PC-9 (cell line): ENCODE results near the gene NBEA. TPM values are rescaled to one million over a fixed set of nuclear protein-coding genes. Genes with fewer than 3 reads are reported as not detected.

Experiments
- BruUV-seq: library from RNA; stranded (reverse); fragments of 400-500 nt; replicated peaks from 2 replicates; lab custom pipeline; 2021; lab: Mats Ljungman, UMichigan
- CTCF ChIA-PET: fragments of 300-600 bp; sonication (Branson Sonifier 250); formaldehyde crosslinking; loops from one replicate; lab custom pipeline; 2022; ENCODE audit warnings: antibody characterized with exemption; lab: Charles Lee
- POLR2A ChIA-PET: fragments of 300-600 bp; sonication (Branson Sonifier 250); formaldehyde crosslinking; loops from one replicate; lab custom pipeline; 2022; ENCODE audit warnings: antibody characterized with exemption; ENCODE audit not compliant: unreplicated experiment; lab: Charles Lee
- DNase-seq, 2 experiments: peaks; one replicate each; pipeline versions ENCODE4 v3.0.0 to v3.0.0-alpha.2; 2015 to 2022; ENCODE audit warnings: mixed read lengths in 1 of 2
- H2AFZ ChIP-seq: fragments of 200-600 bp; sonication (generic); 2 replicates; pipeline ENCODE4 v1.8.1; 2017; ENCODE audit warnings: antibody characterized with exemption
- H3F3A ChIP-seq: fragments of 200-600 bp; sonication (generic); 2 replicates; pipeline ENCODE4 v1.8.1; 2017; ENCODE audit warnings: antibody characterized with exemption, mild to moderate bottlenecking, low read depth; ENCODE audit not compliant: insufficient read depth
- H3K27ac ChIP-seq: fragments of 200-600 bp; sonication (generic); 2 replicates; pipeline ENCODE4 v1.6.1; 2016; ENCODE audit warnings: mixed run types
- H3K27me3 ChIP-seq: fragments of 200-600 bp; sonication (generic); 2 replicates; pipeline ENCODE4 v1.6.1; 2016; ENCODE audit warnings: low read depth, mixed run types; ENCODE audit not compliant: insufficient read depth
- H3K36me3 ChIP-seq: fragments of 200-600 bp; sonication (generic); 2 replicates; pipeline ENCODE4 v1.6.1; 2016; ENCODE audit warnings: low read depth, mixed run types
- H3K4me1 ChIP-seq: fragments of 200-600 bp; sonication (generic); replicated peaks from 2 replicates; pipeline ENCODE4 v1.6.1; 2016; ENCODE audit warnings: mixed run types; ENCODE audit not compliant: insufficient read depth
- H3K4me2 ChIP-seq: fragments of 200-600 bp; sonication (generic); 2 replicates; pipeline ENCODE4 v1.6.1; 2017; ENCODE audit warnings: mixed run types
- H3K4me3 ChIP-seq: fragments of 200-600 bp; sonication (generic); 2 replicates; pipeline ENCODE4 v1.6.1; 2016; ENCODE audit warnings: mixed run types
- H3K79me2 ChIP-seq: fragments of 200-600 bp; sonication (generic); 2 replicates; pipeline ENCODE4 v1.6.1; 2017; ENCODE audit warnings: low read depth, mixed run types
- H3K9me2 ChIP-seq: fragments of 200-600 bp; sonication (generic); 2 replicates; pipeline ENCODE4 v1.8.1; 2017; ENCODE audit warnings: mild to moderate bottlenecking; ENCODE audit not compliant: insufficient read depth
- H3K9me3 ChIP-seq: fragments of 200-600 bp; sonication (generic); 2 replicates; pipeline ENCODE4 v1.8.1; 2016; ENCODE audit warnings: low read depth; ENCODE audit not compliant: insufficient read depth
- H4K20me1 ChIP-seq: fragments of 200-600 bp; sonication (generic); 2 replicates; pipeline ENCODE4 v1.8.1; 2017; ENCODE audit not compliant: insufficient read depth
- EZH2 ChIP-seq: fragments of 200-600 bp; sonication (generic); IDR thresholded peaks from 2 replicates; pipeline ENCODE4 v1.8.0; 2017; ENCODE audit warnings: antibody characterized with exemption, low read depth
- intact Hi-C: fragments of 100-400 bp; cut with micrococcal nuclease; formaldehyde crosslinking; loops from one replicate; pipeline ENCODE4 v1.10.0; 2022; ENCODE audit not compliant: unreplicated experiment
- total RNA-seq: library from RNA; stranded (reverse); gene quantifications from 2 replicates; pipeline ENCODE4 v1.2.3, GENCODE V29; 2021
- TF ChIP-seq, protein P1 (sequence below): fragments of 200-600 bp; sonication (generic); conservative IDR thresholded peaks from 2 replicates; pipeline ENCODE4 v1.6.1; 2017; ENCODE audit warnings: mixed run types, antibody characterized with exemption, mild to moderate bottlenecking, moderate library complexity

NBEA gene
- total RNA-seq, 1 experiment from 2014 or later: 4.0 TPM

GRCh38 chr13:35219021-35219420 lies 277.0 kb downstream of the NBEA start:
- Histone ChIP-seq H3K9me2 (no peaks in the 10 kb centered on the region), H3K27ac (no peak overlapping the region), H3K4me2 (no peak overlapping the region), H3K9me3 (no peaks in the 10 kb centered on the region; the same call in 1 of the 2 replicates), H3K27me3 (no peaks in the 10 kb centered on the region), H2AFZ (no peak overlapping the region), H3K4me1 (no peaks in the 10 kb centered on the region), H3F3A (no peaks in the 10 kb centered on the region), H3K79me2 (no peaks in the 10 kb centered on the region), H3K36me3 (no peaks in the 10 kb centered on the region), H3K4me3 (no peak overlapping the region), H4K20me1 (no peaks in the 10 kb centered on the region)
- no peak for TF ChIP-seq EZH2
- TF ChIP-seq, protein P1, sequence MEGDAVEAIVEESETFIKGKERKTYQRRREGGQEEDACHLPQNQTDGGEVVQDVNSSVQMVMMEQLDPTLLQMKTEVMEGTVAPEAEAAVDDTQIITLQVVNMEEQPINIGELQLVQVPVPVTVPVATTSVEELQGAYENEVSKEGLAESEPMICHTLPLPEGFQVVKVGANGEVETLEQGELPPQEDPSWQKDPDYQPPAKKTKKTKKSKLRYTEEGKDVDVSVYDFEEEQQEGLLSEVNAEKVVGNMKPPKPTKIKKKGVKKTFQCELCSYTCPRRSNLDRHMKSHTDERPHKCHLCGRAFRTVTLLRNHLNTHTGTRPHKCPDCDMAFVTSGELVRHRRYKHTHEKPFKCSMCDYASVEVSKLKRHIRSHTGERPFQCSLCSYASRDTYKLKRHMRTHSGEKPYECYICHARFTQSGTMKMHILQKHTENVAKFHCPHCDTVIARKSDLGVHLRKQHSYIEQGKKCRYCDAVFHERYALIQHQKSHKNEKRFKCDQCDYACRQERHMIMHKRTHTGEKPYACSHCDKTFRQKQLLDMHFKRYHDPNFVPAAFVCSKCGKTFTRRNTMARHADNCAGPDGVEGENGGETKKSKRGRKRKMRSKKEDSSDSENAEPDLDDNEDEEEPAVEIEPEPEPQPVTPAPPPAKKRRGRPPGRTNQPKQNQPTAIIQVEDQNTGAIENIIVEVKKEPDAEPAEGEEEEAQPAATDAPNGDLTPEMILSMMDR: no peak
- POLR2A ChIA-PET: no interaction called here
- no TSS peak for BruUV-seq
- intact Hi-C loops: loop anchor here (10.0 kb wide), 1 partner anchor 736 kb away; no protein-coding TSS in a partner anchor
- CTCF ChIA-PET: no interaction called here
- DNase-seq: no peak

DNA sequence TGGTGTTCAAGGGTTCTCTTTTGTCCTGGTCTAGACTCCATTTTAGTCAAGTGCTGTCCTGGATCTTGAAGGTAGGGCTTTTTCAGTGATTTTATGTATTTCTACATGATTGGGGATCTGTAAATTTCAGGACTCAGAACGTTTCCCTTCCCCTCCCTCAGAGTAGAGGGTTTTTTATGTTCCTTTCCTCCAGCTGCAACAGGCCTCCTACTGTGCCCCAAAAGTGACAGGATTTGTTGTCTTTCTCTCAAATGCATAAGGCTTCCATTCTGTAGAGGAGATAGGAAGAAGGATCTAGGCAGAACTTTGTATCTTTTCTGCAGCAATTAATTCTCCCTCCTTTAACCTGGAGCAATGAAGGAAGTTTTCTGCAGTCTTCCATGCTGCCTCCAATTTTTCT lies 283.1 kb downstream of the NBEA start:
- no peaks in the 10 kb centered on the region for H3K36me3 ChIP-seq
- no peaks in the 10 kb centered on the region for H3K9me2 ChIP-seq
- no peaks in the 10 kb centered on the region for H3K4me1 ChIP-seq
- no peak overlapping the region for H3K4me3 ChIP-seq
- no TSS peak for BruUV-seq
- H3K9me3 ChIP-seq: no peaks in the 10 kb centered on the region; the same call in 1 of the 2 replicates
- H3K27me3 ChIP-seq: no peaks in the 10 kb centered on the region
- DNase-seq: no peak
- no peaks in the 10 kb centered on the region for H3F3A ChIP-seq
- no peak overlapping the region for H3K27ac ChIP-seq
- CTCF ChIA-PET: no interaction called here
- H2AFZ ChIP-seq: no peak overlapping the region
- no peaks in the 10 kb centered on the region; the same call in 1 of the 2 replicates for H4K20me1 ChIP-seq
- POLR2A ChIA-PET: no interaction called here
- no peak overlapping the region for H3K4me2 ChIP-seq
- TF ChIP-seq EZH2: no peak
- TF ChIP-seq, protein P1: no peak
- intact Hi-C loops: no loop called here
- no peaks in the 10 kb centered on the region for H3K79me2 ChIP-seq

DNA sequence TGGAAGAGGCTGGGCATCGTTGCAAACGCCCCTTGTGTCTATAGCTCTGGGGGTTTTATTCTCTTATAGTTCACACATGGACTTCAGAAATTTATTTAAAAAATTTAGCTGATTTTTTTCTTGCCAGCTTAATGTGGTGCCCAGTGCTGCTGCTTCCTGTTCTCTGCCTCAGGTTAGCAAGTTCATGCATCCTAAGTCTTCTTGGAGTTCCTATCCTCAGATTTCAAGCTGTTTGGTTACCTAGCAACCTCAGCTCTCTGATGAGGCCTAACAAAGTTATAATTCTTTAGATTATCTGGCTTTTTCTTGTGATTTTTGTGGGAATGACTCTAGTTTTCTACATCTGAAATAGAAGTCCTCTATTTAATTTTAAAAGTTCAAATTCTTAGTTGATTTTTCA lies 283.5 kb downstream of the NBEA start:
- no peak overlapping the region for H3K4me2 ChIP-seq
- intact Hi-C loops: no loop called here
- TF ChIP-seq, protein P1: no peak
- no peak for TF ChIP-seq EZH2
- H3K9me2 ChIP-seq: no peaks in the 10 kb centered on the region
- H3K4me3 ChIP-seq: no peak overlapping the region
- H3K27me3 ChIP-seq: no peaks in the 10 kb centered on the region
- H3F3A ChIP-seq: no peaks in the 10 kb centered on the region
- H2AFZ ChIP-seq: no peak overlapping the region
- ChIA-PET CTCF (no interaction called here), POLR2A (no interaction called here)
- no peak for DNase-seq
- no peak overlapping the region for H3K27ac ChIP-seq
- BruUV-seq: no TSS peak
- H3K36me3 ChIP-seq: no peaks in the 10 kb centered on the region
- H3K79me2 ChIP-seq: no peaks in the 10 kb centered on the region
- no peaks in the 10 kb centered on the region; the same call in 1 of the 2 replicates for H3K9me3 ChIP-seq
- no peaks in the 10 kb centered on the region for H3K4me1 ChIP-seq
- H4K20me1 ChIP-seq: no peaks in the 10 kb centered on the region; the same call in 1 of the 2 replicates
